Suppressor macrophage treated with lipopolysaccharide for 4 hours (primary cell): ENCODE data around the gene VWA5B1.
A peak's percentile ranks its signal among the peaks of the same experiment; 100 is the strongest.

Experiments used
- DNase-seq: peaks from one replicate; pipeline ENCODE4 v3.0.0-alpha.2; 2020

Gene VWA5B1

DNA sequence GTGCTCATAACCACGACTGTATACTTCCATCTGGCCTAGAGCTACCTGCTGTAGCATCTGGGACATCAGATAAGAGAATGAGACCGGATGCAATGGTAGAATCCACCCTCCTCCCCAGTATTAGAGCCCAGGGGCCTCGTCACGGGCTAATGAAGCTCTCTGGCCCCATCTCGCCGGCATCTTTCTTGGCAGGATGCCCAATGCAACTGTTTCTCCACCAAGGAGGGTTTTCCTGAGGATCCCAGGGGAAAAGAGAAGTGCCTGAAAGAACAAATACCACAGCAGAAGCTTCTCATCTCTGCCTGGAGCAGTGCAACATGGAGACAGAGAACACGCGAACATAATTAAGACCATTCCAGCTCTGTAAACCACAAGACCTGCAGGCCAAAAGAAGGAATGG is 80.0 kb downstream of the VWA5B1 start:
- no peak for DNase-seq

DNA sequence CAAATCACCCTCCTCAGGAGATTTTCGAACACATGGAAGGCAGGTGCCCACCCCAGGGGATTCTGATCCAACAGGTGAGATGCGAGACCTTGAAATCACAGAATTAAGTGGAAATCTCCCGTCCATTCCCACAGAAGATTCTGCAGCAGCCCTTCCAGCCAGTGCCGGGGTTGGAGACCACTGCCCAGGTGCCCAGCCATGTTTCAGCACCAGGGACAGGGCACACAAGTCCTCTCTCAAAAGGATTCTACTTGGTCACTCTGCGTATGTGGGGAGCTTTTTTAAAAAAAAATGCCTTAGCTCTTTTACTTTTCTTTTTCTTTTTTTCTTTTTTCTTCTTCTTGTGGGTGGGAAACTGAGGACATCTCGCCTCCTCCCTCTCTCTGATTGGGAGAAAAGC is 80.7 kb downstream of the VWA5B1 start:
- DNase-seq, result no peak

DNA sequence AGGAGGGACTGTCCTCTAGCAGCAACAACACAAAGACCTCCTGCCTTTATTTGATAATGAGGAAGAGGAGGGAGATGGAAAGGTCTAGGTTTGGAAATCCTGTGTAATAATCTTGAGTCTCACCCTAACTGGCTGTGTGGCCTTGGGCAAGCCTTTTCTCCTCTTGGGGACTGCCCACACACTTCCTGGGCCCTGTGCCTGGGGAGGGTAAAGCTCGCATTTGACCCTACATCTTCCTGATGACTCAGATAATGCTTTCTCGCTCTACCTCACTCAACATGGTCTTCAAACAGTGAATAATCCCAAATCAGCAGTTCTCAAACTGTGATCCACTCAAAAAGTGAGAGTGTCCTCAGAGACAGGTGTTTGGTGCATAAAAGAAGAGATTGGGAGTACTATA is 81.2 kb downstream of the VWA5B1 start:
- no peak for DNase-seq

DNA sequence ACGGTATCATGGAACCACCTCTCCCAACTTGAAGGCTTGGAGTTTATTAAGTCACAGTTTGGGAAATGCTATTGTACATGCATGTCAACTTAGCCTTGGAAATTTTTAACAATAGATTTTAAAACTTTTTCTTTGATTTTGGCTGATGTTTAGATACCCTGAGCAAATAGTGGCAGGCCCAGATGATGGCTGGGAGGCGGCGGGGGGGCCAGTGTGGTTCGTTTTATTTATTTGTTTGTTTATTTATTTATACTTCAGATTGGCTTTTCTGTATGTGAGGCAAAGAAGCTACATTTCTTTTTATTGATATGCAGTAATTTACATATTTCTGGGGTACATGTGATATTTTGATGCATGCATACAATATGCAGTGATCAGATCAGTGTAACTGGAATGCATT is 82.0 kb downstream of the VWA5B1 start:
- DNase-seq, result no peak

DNA sequence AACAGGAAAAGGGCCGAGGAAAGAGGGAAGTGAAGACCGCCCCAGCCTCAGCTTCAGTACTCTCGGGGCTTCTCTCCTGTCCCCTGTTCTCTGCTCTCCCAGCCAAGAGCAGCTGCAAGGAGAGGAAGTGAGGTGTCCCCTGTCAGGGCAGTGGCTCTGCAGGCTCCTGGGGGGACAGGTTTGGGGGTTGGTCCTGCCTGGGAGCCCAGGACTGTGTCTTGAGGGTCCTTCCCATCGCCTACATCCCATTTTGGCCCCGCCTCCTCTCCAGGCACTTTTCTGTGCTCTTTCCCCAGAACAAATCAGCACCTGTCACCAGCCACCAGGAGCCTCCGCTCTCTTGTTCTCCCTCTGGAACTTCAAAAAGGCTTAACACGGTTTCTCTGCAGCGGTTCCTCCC is 82.6 kb downstream of the VWA5B1 start:
- DNase-seq, result no peak

DNA sequence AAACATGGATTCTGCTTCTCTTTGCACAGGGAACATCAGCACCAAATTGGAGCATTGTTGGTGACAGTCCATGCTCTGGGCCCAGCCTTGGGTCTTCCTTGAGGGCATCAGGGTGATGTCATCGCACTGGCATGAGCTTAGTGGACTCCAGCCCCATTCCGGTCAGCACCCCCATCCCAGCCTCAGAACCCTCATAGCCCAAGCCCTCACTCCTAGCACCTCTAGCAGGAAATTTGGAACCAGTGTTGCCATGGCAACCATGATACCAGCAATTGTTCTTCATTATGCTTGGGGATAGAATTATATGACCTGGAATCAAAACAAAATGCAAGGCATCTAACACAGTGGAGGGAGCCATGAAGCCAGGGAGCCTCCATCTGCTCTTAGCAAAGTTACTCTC is 83.1 kb downstream of the VWA5B1 start:
- no peak for DNase-seq

DNA sequence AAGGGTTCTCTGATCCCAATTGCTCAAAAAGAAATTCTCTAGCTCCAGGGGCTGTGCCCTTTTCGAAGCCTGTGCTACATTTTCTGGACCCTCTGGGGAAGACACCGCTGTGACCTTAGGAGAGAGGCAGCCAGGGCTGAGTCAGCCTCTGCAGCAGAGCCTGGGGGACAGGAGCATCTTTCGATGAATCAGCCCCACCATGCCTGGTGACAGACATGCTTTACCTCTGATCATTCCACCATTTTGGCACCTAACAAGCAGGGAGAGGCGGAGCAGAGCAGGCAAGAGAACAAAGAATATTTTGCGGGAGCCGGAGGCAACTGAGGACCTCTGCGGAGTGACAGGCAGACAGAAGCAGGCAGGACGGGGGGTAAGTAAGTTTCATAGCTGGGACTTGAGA is 84.9 kb downstream of the VWA5B1 start:
- DNase-seq, result no peak

DNA sequence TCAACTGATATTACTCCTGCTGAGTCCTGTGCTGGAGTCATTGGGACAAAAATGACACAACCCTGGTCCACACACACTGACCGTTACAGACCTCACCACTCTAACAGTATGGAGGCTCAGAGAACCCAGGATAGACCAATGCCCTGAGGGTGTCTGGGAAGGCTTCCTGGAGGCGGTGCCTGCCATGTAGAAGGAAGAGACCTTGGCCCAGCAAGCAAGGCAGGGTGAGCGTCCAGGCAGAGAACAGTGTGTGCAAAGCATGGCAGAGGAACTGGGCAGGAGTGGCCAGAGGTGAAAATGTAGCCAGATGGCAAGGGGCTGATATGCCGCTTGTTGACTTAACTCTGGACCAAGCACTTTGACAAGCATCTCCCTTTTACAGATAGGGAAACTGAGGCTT is 85.5 kb downstream of the VWA5B1 start:
- no peak for DNase-seq

DNA sequence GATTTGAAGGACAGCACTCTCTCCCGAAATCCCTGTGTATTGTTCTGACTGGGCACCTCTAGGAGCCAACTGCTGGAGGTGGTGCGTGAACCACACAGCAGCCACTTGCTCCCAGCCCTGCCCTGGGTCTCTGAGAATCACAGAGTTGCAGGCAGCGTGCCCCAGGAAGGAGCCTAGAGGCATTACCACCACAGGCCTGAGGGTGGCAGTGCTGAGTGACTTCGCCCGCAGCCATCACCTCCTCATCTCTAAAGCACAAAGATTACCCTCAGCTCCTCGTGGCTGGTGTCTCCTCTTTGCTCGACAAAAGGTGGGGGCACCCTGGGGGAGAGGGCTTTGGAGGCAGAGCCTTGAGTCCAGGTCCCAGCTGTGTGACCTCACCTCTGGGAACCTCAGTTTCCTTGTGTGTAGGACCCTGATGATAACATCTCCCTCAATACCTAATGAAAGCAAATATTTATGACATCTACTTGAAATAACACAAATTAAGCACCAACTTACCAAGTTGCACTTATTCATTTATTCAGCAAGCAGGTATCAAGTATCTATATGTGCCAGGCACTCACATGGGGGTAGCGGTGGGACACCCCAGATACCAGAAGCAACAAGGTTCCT is 86.3 kb downstream of the VWA5B1 start:
- peak; percentile 42 for DNase-seq

DNA sequence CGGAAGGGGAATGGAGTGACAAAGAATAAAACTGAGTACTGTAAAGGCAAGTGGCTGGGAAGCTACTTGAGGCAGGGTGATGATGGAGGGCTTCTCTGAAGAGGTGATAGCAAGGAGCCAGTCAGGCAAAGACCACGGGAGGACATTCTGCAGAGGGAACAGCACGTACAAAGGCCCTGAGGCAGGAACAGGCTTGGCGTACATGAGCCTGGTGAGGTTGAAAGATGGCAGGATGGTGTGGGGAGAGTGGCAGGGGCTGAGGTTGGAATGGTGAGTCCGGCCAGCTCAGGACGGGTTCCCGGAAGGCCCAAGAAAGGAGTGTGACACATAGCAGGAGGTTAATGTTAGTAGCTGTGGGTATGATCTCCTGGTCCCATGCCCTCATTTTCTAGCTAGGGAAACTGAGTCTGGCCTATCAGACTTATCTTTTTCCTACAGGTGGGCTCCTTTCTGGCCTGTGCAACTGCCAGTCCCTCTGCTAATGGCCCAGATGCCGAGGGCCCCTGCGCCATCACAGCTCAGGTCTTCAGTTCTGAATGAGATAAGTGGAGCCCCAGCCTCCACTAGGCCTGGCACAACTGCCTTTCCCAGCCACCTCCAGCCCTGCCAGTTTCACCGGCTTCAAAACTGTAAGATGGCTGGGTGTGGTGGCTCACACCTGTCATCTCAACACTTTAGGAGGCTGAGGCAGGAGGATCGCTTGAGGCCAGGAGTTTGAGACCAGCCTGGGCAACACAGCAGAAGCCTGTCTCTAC is 87.0 kb downstream of the VWA5B1 start:
- no peak for DNase-seq

DNA sequence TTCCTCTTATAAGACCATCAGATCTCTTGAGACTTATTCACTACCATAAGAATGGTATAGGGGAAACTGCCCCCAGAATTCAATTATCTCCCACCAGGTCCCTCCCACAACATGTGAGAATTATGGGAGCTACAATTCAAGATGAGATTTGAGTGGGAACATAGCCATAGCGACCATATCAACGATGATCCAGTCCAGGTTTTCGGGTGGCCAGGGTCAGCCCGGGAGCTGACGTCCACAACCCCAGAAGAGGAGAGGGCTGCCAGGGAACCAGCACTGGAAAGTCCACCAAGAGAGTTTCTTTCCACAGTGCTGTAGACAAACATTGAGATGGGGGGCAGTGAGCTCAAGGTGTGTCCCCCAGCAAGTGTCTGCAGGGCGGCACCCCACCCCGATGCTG is 88.4 kb downstream of the VWA5B1 start:
- no peak for DNase-seq

DNA sequence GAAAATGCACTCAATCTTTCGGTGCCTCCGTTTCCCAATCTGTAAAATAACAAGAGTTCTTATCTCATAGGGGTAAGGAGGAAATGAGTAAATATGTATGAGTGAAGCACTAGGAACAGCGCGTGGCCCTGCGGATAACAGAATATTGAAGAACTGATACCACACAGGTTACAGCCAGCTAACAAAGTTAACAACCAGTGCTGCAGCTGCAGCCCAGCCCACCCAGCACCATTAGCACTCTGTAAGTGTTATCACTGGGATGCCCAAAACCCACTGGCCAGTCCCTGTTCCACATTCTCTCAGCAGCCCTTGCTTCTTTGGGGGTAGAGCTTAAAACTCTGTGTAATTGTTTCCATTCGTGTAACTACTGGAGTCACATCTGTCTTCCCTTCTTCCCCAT is 89.5 kb downstream of the VWA5B1 start:
- no peak for DNase-seq

DNA sequence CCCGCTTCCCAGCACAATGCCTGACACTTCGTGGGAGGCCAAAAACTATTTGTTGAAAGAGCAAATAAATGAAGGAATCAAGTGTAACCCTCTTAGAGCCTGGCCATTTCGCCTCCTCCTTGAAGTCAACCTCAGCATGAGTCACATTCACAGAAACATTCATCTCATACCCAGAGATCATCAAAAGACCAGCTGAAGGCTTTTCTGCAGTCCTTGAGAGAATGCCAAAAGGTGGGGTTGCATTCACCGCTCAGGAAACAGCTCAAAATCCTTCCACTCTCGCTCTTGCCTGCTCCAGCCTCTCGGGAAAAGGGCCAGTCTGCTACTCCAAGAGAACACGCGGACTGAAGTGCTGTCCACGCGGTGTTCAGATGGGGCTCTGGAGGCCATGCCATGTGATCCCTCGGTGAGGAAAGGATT is 90.0 kb downstream of the VWA5B1 start:
- no peak for DNase-seq

DNA sequence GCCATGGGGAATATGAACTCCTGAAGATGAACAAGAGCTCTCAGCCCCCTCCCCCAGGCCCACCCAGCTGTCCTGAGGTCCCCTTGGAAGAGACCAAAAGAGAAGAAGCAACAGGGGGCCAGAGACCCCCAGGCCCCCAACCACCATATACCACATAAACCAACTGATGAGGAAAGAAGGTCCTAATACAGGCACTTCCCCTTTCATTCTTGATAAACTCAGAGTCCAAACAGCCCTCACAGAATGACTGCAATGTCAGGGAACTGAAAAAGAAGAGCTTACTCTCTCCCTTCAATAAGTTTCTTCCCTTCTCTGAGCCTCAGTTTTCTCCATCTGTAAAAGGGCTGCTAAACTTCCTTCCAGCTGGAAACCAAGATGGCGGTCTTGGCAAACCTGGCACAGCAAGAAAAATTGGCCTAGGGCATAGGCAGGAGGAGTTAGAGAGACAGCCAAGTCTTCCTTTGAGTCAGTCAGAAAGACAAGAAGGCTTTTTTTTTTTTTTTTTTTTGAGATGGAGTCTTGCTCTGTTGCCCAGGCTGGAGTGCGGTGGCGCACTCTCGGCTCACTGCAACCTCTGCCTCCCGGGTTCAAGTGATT is 90.5 kb downstream of the VWA5B1 start:
- peak; percentile 17 for DNase-seq

DNA sequence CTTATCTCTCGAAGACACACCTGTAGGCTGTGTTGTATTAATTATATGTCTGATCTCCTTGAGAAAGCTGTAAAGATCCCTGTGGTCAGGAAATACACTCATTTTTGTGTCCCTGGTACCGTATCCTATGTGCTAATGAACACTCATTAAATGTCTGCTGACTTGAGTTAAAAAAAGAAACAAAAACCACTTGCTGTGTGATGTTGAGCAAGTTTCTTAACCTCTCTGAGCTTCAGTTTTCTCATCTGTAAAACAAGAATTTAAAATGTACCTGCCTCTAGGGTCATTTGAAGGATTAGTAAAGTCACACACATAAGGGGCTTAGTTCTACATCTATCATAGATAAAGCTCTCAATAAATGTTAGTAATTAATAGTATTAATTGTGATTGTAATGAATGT is 91.3 kb downstream of the VWA5B1 start:
- DNase-seq, result no peak

DNA sequence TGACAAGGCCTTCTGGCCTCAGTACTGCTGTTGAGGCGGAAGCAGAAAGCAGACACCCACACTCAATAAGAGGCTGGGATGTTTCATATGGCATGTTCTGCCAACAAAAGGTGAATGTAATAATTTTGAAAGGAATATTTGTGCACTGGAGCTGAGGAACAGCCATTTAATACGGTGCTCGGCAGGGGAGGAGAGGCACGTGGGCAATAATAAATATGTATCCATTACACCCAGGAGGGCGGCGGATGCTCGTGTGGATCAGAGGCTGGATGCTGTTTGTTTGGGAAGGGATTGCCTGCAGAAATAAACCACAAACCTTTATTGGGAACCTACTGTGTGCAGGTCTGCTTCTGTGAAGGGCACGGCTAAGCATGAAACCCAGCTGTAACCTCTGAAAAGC is 92.0 kb downstream of the VWA5B1 start:
- DNase-seq, result no peak

DNA sequence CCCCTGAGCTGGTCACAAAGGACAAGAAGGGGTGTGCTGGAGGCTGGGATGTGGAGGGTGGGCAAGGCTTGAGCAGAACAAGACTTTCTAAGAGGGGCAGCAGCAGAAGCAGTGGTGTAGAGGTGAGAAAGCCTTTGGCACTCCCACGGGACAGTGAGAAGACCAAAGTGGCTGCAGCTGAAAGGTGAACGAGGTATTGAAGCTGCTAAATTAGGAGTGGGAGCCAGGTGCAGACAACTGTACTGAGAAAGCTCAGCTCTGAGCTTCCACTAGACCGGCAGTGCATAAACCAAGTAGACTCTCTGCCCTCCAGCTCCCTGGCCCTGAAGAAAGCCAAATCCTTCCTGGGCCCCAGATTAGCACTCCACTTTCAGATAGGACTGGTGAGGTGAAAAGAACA is 93.0 kb downstream of the VWA5B1 start:
- no peak for DNase-seq

DNA sequence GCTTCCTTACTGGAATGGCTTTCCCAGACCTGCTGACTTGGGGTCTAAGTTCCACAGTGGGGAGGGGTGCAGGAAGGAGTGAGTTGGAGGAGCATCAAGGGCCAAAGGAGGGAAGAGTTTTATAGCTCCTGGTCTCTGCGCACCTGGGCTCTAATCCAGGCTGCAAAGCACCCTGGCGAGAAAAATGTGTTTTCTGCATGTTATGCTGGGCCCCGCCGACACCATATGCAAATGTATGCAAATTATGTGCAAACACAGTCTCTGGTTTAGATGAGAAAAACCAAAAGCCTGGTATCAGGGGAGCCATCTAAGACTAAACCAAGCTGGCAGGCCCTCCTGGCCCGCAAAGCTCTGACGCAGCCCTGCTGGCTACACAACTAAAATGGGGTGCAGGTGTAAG is 95.0 kb downstream of the VWA5B1 start:
- DNase-seq, result no peak

DNA sequence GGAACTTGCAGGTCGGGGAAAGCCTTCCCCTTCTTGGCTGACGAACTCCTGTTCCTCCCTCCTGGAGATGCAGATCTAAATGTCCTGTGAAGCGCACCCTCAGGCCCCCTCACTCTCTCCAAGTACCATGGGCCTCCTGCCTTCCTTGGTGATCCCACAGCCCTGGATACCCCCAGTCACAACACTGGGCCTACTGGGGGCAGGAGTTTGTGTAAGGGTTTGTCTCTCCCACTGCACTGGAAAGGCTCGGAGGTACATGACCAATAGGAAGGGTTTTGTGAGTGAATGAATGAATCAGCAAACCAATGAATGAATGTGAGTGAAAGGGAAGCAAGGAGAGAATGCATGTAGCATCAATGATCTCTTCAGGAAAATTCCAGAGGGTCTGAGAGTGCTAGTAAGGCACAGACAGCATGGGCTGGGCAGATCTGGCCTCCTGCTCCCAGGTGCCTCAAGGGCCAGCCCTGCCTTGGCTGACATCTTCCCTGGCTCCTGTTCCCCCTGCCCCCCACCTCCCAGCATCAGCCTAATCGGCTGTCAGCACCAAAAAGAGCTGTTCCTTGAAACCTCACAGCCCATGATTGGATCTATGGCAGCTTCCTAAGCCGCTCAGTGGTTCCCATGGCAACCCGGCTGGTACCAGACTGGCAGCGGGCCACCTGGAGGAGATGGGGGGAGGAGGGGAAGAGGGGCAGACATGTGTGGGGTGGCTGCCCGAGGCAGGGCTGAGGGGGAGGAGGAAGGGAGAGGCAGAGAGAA is 95.8 kb downstream of the VWA5B1 start:
- no peak for DNase-seq

DNA sequence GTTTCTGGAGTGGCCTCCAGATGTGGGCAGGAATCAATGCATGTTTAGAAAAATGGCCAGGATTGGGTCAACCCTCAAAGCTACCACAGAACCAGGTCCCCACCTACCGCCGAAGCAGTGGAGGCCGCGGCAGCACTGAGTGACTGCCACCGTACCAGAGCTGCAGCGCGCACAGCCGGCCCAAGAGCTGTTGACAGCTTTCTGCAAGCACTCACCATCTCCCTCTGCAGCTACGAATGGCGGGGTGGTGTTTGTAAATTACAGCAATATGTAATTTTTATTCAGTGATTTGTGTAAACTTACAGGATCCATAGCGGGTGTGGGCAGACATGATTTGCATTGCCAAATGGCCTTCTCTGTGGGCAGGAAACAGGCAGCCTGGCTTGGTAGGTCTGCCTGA is 98.9 kb downstream of the VWA5B1 start:
- no peak for DNase-seq

DNA sequence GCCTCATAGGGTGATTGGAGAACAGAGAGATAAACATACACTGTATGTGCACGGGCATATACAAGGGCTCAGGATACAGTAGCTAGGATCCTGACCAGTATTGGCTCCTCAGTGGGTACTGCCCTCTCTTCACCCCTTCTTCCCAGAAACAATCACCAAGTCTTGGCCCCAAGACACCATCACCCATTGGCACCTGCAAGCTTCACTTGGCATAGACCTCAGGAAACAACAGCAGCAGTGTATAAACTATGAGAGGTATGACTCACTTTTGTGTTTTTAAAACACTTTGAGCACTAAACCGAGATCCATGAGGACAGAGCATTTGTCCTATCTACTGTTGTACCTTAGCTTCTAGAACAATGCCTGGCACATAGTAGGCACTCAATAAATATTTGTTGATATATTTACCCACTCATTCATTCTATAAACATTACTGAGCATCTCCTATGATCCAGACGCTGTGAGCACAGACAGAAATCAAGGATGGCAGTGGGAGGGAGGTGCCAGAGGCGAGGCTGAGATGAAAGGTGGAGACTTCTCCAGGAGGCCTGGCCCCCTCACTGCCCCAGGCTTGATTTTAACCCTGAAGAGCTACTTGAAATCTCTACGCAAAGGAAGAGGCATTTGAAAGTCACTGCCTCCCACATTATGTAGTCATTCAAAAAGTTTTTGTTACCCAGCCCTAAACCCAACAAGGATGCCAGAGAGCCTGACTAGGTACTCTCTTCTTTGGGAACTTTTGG is 100.1 kb downstream of the VWA5B1 start:
- no peak for DNase-seq

DNA sequence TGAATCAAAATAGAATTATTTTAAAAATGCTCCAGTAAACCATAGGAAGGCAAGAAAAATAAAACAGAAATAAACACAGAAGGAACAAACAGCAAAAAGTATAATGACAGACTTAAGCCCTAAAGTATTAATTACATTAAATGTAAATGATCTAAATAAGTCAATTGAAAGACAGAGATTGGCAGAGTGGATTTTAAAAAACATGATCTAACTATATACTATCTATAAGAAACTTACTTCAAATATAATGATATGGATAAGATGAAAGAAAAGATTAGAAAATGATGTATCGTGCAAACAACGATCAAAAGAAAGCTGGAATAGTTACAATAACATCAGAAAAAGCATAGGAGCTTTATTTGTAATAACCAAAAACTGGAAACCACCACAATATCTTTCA is 104.6 kb downstream of the VWA5B1 start:
- DNase-seq, result no peak

DNA sequence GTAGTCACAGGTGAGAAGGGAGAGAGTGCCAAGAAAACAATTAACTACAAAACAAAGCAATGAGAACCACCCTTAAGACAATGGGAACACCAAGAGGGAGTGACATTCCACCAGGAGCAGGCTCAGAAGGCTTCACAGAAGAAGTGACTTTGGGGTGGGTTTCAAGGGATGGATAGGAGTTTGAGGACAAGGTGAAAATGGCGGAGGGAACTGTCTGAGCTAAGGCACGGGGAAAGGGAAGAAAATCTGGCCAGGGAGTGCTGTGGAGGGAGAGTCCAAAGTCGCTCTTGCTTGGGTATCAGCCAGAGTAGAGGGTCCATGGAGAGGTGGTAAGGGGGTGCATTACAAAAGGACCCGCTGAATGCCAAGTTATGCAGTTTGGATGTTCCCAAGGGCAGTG is 108.1 kb downstream of the VWA5B1 start:
- DNase-seq, result no peak
